OCI-LY1 (cell line): ENCODE measurements around the gene CMTM8.

ENCODE experiments used
- CTCF ChIP-seq: fragments of 200-600 bp; sonication (generic), shearing (Covaris generic); IDR thresholded peaks from 2 replicates; pipeline ENCODE4 v1.5.1; 2017; ENCODE audit warnings: mild to moderate bottlenecking, antibody characterized with exemption, low read length, moderate library complexity, mixed read lengths
- EZH2 ChIP-seq: fragments of 200-600 bp; sonication (generic), shearing (Covaris generic); IDR thresholded peaks from 2 replicates; pipeline ENCODE4 v1.8.0; 2017; ENCODE audit warnings: borderline replicate concordance, mixed run types, mild to moderate bottlenecking, antibody characterized with exemption, low read length, moderate library complexity, mixed read lengths

GRCh38 chr3:32360493-32360827 is 122.0 kb downstream of the CMTM8 start:
- no peak for TF ChIP-seq CTCF
- TF ChIP-seq EZH2 = no peak
